Fibroblast of lung (primary cell): ENCODE results near the gene FHOD3. TPM values are rescaled to one million over a fixed set of nuclear protein-coding genes. Genes with fewer than 3 reads are reported as not detected.

Experiments used
- DNase-seq, 2 donors: peaks; one replicate each; pipeline versions ENCODE4 v3.0.0 to v3.0.0-alpha.2; 2010; ENCODE audit warnings: low read depth in 2 of 2
- H2AFZ ChIP-seq: 2 replicates; pipeline ENCODE4 v1.5.1; 2012; ENCODE audit warnings: low read length, control low read depth, inconsistent platforms
- H3K27ac ChIP-seq: 2 replicates; pipeline ENCODE4 v1.5.1; 2011; ENCODE audit warnings: low read length, control low read depth; ENCODE audit not compliant: insufficient read depth
- H3K27me3 ChIP-seq: 2 replicates; pipeline ENCODE4 v1.5.1; 2011; ENCODE audit warnings: mild to moderate bottlenecking, low read length; ENCODE audit not compliant: control insufficient read depth, insufficient read depth
- H3K36me3 ChIP-seq: 2 replicates; pipeline ENCODE4 v1.5.1; 2011; ENCODE audit warnings: low read length; ENCODE audit not compliant: control insufficient read depth, insufficient read depth
- H3K4me1 ChIP-seq: 2 replicates; pipeline ENCODE4 v1.5.1; 2011; ENCODE audit warnings: low read length; ENCODE audit not compliant: control insufficient read depth, insufficient read depth; ENCODE audit errors: extremely low read depth
- H3K4me2 ChIP-seq: 2 replicates; pipeline ENCODE4 v1.5.1; 2011; ENCODE audit warnings: low read length, control low read depth; ENCODE audit not compliant: insufficient read depth; ENCODE audit errors: extremely low read depth
- H3K4me3 ChIP-seq, 4 experiments: fragments of 200-600 bp in 1 of 4; sonication (generic) in 1 of 4; replicated peaks in 1 of 4; 2 replicates each; pipeline ENCODE4 v1.5.1; 2011 to 2016; ENCODE audit warnings: low read length in 4 of 4, low read depth in 3 of 4, mild to moderate bottlenecking in 3 of 4, control low read depth in 2 of 4, inconsistent platforms in 1 of 4, mixed read lengths in 1 of 4; ENCODE audit not compliant: insufficient read depth in 1 of 4; ENCODE audit errors: control extremely low read depth in 1 of 4
- H3K79me2 ChIP-seq: 2 replicates; pipeline ENCODE4 v1.5.1; 2012; ENCODE audit warnings: mild to moderate bottlenecking, low read length, inconsistent platforms; ENCODE audit not compliant: control insufficient read depth, insufficient read depth
- H3K9ac ChIP-seq: 2 replicates; pipeline ENCODE4 v1.5.1; 2011; ENCODE audit warnings: mild to moderate bottlenecking, low read length, control low read depth; ENCODE audit not compliant: insufficient read depth
- H3K9me3 ChIP-seq: 2 replicates; pipeline ENCODE4 v1.5.1; 2012; ENCODE audit warnings: low read depth, low read length; ENCODE audit not compliant: control insufficient read depth, insufficient read depth
- H4K20me1 ChIP-seq: 2 replicates; pipeline ENCODE4 v1.5.1; 2011; ENCODE audit warnings: low read length; ENCODE audit not compliant: control insufficient read depth, insufficient read depth; ENCODE audit errors: extremely low read depth
- CTCF ChIP-seq, 2 donors: IDR thresholded peaks in 1 of 2; conservative IDR thresholded peaks in 1 of 2; 1 replicate in 1 of 2; 2 replicates in 1 of 2; pipeline ENCODE4 v1.5.1; 2011 to 2012; ENCODE audit warnings: low read length in 2 of 2, control low read depth in 1 of 2, inconsistent platforms in 1 of 2, low read depth in 1 of 2, mild to moderate bottlenecking in 1 of 2
- EZH2 ChIP-seq: IDR thresholded peaks from 2 replicates; pipeline ENCODE4 v1.5.1; 2012; ENCODE audit warnings: low read length, control low read depth, mild to moderate bottlenecking; ENCODE audit errors: missing control alignments
- polyA plus RNA-seq, 2 donors: library from polyadenylated mRNA; depleted of rRNA in 1 of 2; stranded (reverse) in 1 of 2; unstranded in 1 of 2; fragments of >200 nt; gene quantifications; 2 replicates each; pipeline ENCODE4 v1.2.1, GENCODE V29; 2011 to 2012; ENCODE audit warnings: missing spikeins in 1 of 2
- total RNA-seq: library from RNA; depleted of rRNA; stranded (reverse); fragments of >200 nt; gene quantifications from 2 replicates; pipeline ENCODE4 v1.2.1, GENCODE V29; 2014

Gene FHOD3
- total and polyA plus RNA-seq, 2 donors (not counting 1 experiment from before 2014, with no cell fraction given): 16.1 to 28.2 TPM

GRCh38 chr18:36602071-36602470 lies 304.6 kb downstream of the FHOD3 start:
- H2AFZ ChIP-seq: no peak overlapping the region
- no peak for DNase-seq
- H3K4me3 ChIP-seq: no peak overlapping the region
- no peak overlapping the region for H3K9ac ChIP-seq
- no peaks in the 10 kb centered on the region for H3K4me1 ChIP-seq
- H3K9me3 ChIP-seq: no peaks in the 10 kb centered on the region
- H3K36me3 ChIP-seq: no peaks in the 10 kb centered on the region
- no peak for TF ChIP-seq CTCF (conservative IDR thresholded peaks at IDR 0.05 in 1 of 2, IDR thresholded peaks at IDR 0.05 in 1 of 2; ENCODE audit: low read depth in 1 of 2, low read length in 2 of 2)
- TF ChIP-seq EZH2: no peak
- H4K20me1 ChIP-seq: no peaks in the 10 kb centered on the region
- no peaks in the 10 kb centered on the region for H3K79me2 ChIP-seq
- H3K27me3 ChIP-seq: no peaks in the 10 kb centered on the region
- H3K27ac ChIP-seq: no peak overlapping the region
- H3K4me2 ChIP-seq: no peak overlapping the region

- Histone ChIP-seq H3K27ac (no peak overlapping the region), H3K9me3 (no peaks in the 10 kb centered on the region), H3K9ac (no peak overlapping the region), H3K4me3 (no peak overlapping the region), H3K4me2 (no peak overlapping the region), H3K36me3 (no peaks in the 10 kb centered on the region), H4K20me1 (no peaks in the 10 kb centered on the region), H2AFZ (no peak overlapping the region), H3K27me3 (no peaks in the 10 kb centered on the region), H3K79me2 (no peaks in the 10 kb centered on the region), H3K4me1 (no peaks in the 10 kb centered on the region)
- TF ChIP-seq CTCF (conservative IDR thresholded peaks at IDR 0.05 in 1 of 2, IDR thresholded peaks at IDR 0.05 in 1 of 2; ENCODE audit: low read depth in 1 of 2, low read length in 2 of 2) (no peak), EZH2 (no peak)
- DNase-seq: no peak
Observed at GRCh38 chr18:36602620-36603019, 305.1 kb downstream of the FHOD3 start.

- H3K27me3 ChIP-seq: no peaks in the 10 kb centered on the region
- H3K79me2 ChIP-seq: no peaks in the 10 kb centered on the region
- H3K9ac ChIP-seq: no peak overlapping the region
- no peaks in the 10 kb centered on the region for H3K4me1 ChIP-seq
- no peak for DNase-seq
- no peak overlapping the region for H3K27ac ChIP-seq
- no peak overlapping the region for H3K4me2 ChIP-seq
- TF ChIP-seq CTCF (conservative IDR thresholded peaks at IDR 0.05 in 1 of 2, IDR thresholded peaks at IDR 0.05 in 1 of 2; ENCODE audit: low read depth in 1 of 2, low read length in 2 of 2) (no peak), EZH2 (no peak)
- no peak overlapping the region for H3K4me3 ChIP-seq
- no peaks in the 10 kb centered on the region for H3K9me3 ChIP-seq
- no peak overlapping the region for H2AFZ ChIP-seq
- no peaks in the 10 kb centered on the region for H3K36me3 ChIP-seq
- H4K20me1 ChIP-seq: no peaks in the 10 kb centered on the region
Observed at GRCh38 chr18:36608107-36608506, 310.6 kb downstream of the FHOD3 start.
